ENCODE results near the gene FAM43A.
A peak's percentile ranks its signal among the peaks of the same experiment; 100 is the strongest.

The FAM43A gene

DNA sequence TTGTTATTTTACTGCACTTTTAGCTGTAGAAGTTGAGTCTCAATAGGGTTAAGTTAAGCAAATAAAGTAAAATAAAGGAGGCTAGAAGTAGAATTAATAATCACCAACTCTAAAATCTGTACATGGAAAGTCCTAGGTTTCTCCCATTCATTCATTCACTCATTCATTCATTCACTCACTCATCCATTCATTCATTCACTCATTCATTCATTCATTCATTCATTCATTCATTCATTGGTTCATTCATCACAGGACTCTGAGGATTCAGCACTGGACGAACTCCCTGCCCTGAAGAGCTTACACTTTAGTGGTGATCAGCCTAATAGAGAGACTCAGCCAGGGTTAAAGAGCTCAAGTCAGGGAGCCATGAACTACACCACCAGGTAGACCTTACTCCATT, 9.2 kb upstream of the FAM43A start:
- DNase-seq, result no peak

DNA sequence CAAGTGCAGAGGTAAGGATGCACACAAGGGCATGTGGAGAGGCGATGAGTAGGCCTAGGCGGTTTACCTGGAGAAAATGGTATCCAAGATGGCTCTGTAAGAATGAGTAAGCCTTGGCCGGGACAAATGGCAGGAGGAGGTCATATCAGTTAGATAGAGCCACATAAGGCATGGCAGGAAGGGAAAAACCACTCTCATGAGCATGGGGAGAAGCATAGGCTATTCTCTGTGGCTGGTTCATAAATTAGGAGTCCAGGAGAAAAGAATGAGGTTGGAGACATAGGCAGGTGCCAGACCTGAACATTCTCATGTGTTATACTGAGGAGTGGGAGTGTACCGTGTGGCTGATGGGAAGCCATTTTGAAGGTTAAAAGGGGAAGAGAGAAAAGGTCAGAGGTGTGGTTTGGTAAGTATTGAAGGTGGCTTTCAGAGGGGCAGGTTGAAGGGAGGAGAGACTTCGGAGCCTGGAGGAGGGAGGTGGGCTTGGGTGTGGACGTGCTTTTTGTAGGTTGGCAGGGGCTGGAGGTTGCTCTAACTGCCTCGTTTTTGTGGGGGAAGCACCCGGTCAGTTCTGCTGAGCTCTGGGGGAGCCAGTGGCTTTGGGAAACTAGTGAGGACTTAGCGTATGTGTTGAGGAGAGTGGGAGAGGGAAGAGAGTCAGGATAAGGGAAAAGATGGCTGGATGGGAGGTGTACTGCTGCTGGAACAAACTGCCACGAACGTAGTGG, 4.6 kb upstream of the FAM43A start:
- no peak for DNase-seq

DNA sequence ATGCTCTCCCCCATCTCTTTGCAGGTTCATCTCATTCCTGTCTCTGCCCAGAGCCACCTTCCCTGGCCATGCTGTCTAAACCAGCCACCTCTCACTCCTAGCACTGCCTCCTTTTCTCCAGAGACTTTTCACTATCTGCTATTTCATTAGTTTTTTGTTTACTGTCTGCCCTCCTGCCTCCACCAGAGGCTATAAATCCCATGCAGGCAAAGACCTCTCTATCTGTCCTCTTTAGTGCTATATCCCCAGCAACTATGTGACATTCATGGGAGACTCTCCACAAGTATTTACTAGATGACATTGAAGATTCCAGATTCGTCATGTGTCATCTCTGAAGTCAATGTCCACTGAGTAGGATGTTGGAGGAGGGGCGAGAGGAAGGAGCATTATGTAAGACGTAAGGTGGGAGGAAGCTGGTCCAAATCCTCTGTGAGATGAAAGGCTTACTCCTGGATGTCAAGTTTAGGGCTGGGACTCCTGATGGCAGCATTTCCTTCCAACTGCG, 3.4 kb upstream of the FAM43A start:
- no peak for DNase-seq

DNA sequence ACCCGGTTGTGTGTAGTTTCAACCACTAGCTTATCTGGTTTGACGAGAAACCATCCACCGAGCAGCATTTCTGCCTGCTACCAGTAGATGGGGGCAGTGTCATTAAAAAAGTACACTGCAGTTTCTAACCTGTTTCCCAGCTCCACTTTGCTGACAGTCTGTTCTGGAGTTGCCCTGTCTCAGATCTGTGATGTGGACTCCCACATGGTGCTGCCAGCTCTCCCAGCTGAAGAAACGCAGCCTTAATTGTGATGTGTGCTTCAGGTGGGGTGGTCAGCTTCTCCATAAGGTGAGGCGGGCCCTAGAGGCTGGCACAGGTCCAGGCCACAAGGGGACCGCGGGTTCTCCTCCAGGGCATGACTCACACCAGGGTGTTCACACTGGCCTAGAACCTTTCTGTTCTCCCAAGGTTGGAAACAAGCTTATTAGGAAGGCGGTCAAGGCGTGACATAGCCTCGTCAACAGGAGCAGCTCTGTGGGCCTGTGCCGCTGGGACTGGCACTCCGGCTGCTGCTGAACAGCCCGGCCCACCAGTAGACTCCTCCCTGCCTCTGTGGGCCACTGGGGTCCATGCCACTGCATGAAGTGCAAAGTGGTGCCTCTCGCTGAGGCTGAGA, 2.9 kb upstream of the FAM43A start:
- peak; percentile 14 to 50 (median 30) for DNase-seq

- no peak for DNase-seq
Measured at GRCh38 chr3:194683380-194683779, 2.3 kb upstream of the FAM43A start.

GRCh38 chr3:194685065-194685717, 492 bp upstream of the FAM43A start:
- no peak for DNase-seq

- no peak for DNase-seq
Measured at GRCh38 chr3:194686414-194686815, 732 bp downstream of the FAM43A start.

- no peak for DNase-seq
Measured at GRCh38 chr3:194686816-194687637, 1.3 kb downstream of the FAM43A start.

GRCh38 chr3:194687638-194688199, 2.0 kb downstream of the FAM43A start:
- DNase-seq, result peak; percentile 24 to 78 (median 50)

- no peak for DNase-seq
Measured at GRCh38 chr3:194688200-194688740, 2.6 kb downstream of the FAM43A start.

- DNase-seq, result no peak
Measured at GRCh38 chr3:194688946-194689345, 3.3 kb downstream of the FAM43A start.

DNA sequence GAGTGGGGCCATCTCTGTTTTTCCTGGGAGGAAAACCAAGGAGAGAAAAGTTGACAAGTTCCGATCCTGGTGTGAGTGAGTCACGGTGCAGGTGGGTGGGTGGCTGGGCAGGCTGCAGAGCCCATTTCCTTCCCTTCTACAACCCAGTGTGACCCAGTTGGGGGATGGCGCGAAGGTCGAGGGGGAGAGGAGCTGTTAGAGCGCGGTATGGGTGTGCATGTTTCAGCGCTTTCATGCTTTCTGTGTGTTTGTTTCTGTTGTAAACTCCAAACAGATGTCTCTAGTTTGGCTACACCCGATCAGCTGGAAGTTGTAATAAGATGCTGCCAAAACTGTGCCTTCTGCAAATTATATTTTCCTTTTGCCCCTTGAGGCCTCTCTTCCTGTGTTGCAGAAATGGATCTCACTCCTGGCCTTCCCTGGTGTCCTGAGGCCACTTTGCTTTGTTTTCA, 3.8 kb downstream of the FAM43A start:
- DNase-seq, result no peak

DNA sequence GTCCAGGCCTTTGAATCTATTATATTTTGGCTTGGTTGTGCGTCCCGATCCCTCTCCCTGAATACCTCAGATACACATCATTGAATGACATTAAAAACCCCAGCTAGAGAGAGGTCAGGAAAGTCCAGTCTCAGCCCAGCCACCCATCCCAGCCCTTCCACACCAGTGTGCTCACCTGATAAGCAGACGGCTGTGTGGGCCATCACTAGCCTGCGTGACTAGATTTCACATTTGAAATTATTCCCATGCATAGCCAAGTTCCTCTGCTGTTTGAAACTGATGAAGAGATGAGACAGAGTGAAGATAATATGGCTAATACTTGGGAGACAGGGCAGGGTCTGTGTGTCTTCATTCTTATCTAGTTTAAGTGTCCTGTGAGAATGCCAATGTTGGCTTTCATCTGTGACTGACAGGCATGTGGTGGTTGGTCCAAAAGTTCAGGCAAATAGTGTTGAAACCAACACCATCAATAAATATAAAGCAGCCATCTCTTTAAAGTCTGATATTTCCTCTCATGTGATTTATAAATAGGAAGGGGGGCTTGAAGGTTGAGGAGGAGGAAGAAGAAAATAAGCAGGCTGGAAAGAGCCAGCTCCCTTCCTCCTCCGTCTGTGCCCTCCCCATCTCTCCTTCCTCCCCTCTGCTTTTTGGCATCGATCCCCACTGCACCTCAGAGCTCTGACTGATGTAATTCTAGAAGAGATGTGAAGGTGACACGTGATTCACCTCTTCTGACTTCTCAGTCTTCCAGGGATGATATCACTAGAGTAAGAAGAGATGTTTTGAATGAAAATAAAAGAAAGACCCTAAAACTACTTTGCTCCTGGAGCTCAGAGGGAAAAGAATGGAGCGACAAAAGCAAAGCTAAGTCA, 5.1 kb downstream of the FAM43A start:
- DNase-seq, result no peak

- DNase-seq, result no peak
Measured at GRCh38 chr3:194691481-194692283, 6.0 kb downstream of the FAM43A start.

DNA sequence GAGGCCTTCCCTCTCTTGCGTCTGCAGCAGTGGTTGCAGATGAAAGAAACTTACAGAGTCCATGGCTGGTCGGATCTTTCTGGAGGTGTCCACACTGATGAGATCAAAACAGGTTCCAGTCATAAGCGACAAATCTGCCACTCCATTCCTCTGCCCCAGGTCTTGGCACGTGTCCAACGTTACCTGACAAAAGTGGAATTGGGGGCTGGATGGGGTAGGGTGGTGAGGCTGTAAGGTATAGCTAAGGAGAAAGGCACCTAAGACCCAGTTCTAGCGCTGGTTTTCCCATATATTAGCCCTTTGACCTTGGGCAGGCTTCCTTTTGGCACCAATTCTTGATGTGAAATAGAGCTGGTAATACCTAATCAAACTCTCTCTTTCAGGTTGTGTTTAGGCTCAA, 11.0 kb downstream of the FAM43A start:
- DNase-seq, result no peak

DNA sequence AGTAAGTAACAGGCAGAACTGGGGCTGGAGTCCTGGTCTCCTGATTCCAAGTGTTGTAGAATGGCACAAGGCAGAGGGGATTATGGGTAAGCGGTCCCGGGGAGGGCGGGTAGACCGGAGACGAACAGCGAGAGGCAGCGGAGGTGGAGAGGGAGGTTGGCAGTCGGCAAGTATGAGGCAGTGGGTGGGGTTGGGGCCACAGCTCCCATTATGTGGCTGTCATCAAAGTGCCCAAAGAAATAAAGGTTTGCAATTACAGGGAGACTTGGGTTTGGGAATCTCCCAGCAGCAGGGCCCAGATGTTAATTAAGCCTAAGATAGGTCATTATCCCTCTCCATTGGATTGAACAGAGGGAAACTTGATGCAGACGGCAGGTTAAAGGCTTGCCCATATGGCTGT, 16.9 kb downstream of the FAM43A start:
- no peak for DNase-seq

DNA sequence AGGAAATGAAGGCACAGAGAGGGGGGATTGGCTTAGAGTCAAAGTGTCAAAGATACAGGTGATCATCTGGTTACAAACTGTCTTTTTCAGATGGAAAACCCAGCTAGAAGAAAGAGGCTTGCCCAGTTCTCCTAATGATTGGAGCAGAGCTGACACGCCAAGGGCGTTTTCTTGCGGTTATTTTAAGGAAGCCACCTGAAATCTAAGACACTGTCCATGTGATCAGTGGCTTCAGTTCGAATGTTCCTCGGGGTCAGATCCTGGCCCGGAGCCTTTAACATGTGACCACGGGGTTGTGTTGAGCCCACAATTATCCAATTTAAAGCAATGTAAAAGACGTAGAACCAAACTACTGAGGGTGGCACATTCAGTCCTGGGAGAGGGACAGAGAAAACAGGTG, 19.5 kb downstream of the FAM43A start:
- no peak for DNase-seq

GRCh38 chr3:194705761-194706160, 20.1 kb downstream of the FAM43A start:
- DNase-seq, result no peak

DNA sequence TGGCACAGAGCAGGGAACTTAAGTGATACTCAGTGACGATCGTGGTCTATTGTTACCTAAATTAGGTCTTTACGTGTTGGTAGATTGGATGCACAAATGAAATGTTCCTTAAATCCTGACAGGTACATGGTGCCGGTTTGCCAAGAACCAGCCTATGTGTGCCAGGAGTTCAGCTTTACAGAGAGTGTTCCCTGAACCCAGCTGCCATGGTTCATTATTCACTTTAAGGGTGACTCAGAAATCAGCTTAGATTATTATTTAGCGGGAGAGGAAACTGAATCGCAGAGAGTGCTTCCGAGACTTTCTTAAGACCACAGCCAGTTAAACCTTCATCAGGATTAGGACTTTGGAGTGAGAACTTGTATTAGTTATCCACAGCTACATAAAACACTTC, 21.5 kb downstream of the FAM43A start:
- no peak for DNase-seq

DNA sequence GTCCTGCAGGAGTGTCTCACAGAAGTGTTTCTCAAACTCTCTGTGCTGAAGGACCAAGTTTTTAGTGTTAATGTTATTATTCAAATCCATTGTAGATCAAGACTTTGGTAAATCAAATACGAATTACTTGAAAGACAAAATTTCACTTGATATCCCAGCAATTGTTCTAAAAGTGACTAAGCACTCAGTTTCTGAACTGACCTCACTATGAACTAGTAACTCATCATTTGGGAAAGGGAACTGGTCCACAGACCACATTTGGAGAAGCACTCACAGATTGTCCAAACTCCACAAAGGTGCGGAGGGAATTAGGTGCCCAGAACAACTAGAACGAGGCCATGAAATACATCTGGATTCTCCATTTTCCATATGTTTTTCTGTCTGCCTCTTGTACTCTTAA, 25.6 kb downstream of the FAM43A start:
- DNase-seq, result no peak

- no peak for DNase-seq
Measured at GRCh38 chr3:194711913-194712312, 26.2 kb downstream of the FAM43A start.

Data from activated CD4-positive, CD25-positive, alpha-beta regulatory T cell (primary cell).